Tibial nerve (tissue), 3 donors: ENCODE measurements around the gene OR8J3.

ENCODE experiments used
- CTCF ChIP-seq, 5 experiments: fragments of 200-600 bp in 3 of 5; fragments of 450-650 bp in 2 of 5; sonication (generic) in 3 of 5; IDR thresholded peaks; one replicate each; pipeline ENCODE4 v1.5.1; 2016 to 2019; ENCODE audit warnings: antibody characterized with exemption in 5 of 5, mild to moderate bottlenecking in 3 of 5, moderate library complexity in 2 of 5
- POLR2A ChIP-seq, 2 donors: fragments of 450-650 bp; IDR thresholded peaks; one replicate each; pipeline ENCODE4 v1.6.1; 2017; ENCODE audit warnings: antibody characterized with exemption in 2 of 2, mild to moderate bottlenecking in 2 of 2, moderate library complexity in 2 of 2

DNA sequence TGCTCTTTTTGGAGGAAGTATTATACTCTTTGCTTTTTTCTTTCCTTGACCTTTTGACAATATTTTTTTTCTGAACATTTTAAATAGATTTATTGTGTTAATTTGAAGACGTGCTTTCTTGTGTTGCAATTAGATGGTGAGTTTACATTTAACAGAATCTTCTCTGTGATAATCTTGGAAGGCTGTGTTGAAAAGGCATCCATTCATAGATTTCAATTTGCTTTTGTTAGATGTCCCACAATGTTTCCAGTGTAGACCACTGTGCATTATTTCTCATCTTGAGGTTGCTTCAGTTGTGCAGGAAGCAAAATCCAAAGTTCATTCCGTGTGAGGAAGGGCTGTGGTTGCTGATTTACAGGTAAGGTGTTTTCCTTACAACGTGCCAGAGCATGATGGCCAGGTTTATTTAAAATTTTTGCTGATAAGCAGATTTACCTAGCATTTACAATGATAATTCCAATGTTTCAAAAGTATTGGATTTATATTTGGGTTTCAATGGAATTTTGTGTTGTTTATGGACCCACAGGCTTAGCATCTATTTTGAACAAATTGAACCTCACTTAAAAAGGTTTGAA, 32.3 kb upstream of the OR8J3 start:
- TF ChIP-seq CTCF (IDR thresholded peaks at IDR 0.05) (no peak), POLR2A (IDR thresholded peaks at IDR 0.05) (no peak)
